GM19238 (cell line): ENCODE data around the gene CSNK1D.
"Not testable (repeated sequence)": the region's sequence is repeated elsewhere in the genome, so short reads cannot be mapped to it uniquely, and the experiment has no call there.

Source experiments
- DNase-seq: peaks from one replicate; pipeline ENCODE4 v3.0.0; 2011; ENCODE audit warnings: low spot score; ENCODE audit not compliant: insufficient read length

CSNK1D gene

GRCh38 chr17:82274134-82275020, 877 bp upstream of the CSNK1D start:
- no peak for DNase-seq

GRCh38 chr17:82272495-82273326, 789 bp downstream of the CSNK1D start:
- DNase-seq: peak; percentile 67

GRCh38 chr17:82271401-82271800, 2.1 kb downstream of the CSNK1D start:
- DNase-seq: no peak

GRCh38 chr17:82270651-82271050, 2.8 kb downstream of the CSNK1D start:
- DNase-seq: no peak

GRCh38 chr17:82269882-82270500, 3.5 kb downstream of the CSNK1D start:
- DNase-seq: no peak

GRCh38 chr17:82269138-82269881, 4.2 kb downstream of the CSNK1D start:
- no peak for DNase-seq

- DNase-seq: no peak
Measured at GRCh38 chr17:82267575-82268379, 5.7 kb downstream of the CSNK1D start.

- DNase-seq: no peak
Measured at GRCh38 chr17:82266142-82266541, 7.4 kb downstream of the CSNK1D start.

GRCh38 chr17:82263641-82264040, 9.9 kb downstream of the CSNK1D start:
- DNase-seq: no peak

- no peak for DNase-seq
Measured at GRCh38 chr17:82262344-82262743, 11.2 kb downstream of the CSNK1D start.

- not testable (repeated sequence) for DNase-seq
Measured at GRCh38 chr17:82259972-82260961, 13.2 kb downstream of the CSNK1D start.

GRCh38 chr17:82258555-82258954, 14.9 kb downstream of the CSNK1D start:
- DNase-seq: no peak

- DNase-seq: no peak
Measured at GRCh38 chr17:82257473-82257872, 16.0 kb downstream of the CSNK1D start.

GRCh38 chr17:82256242-82256885, 17.1 kb downstream of the CSNK1D start:
- no peak for DNase-seq

- DNase-seq: no peak
Measured at GRCh38 chr17:82255402-82255972, 18.0 kb downstream of the CSNK1D start.

GRCh38 chr17:82254746-82255145, 18.8 kb downstream of the CSNK1D start:
- DNase-seq: not testable (repeated sequence)

GRCh38 chr17:82254096-82254495, 19.4 kb downstream of the CSNK1D start:
- DNase-seq: not testable (repeated sequence)

- no peak for DNase-seq
Measured at GRCh38 chr17:82253179-82253544, 20.3 kb downstream of the CSNK1D start.
